Stomach (tissue), 4 donors: ENCODE data around the gene ZNF516.

Experiments
- CTCF ChIP-seq, 7 experiments: fragments of 450-650 bp in 4 of 7; fragments of 200-600 bp in 3 of 7; sonication (generic) in 3 of 7; IDR thresholded peaks; one replicate each; pipeline ENCODE4 v1.5.1; 2016 to 2019; ENCODE audit warnings: antibody characterized with exemption in 7 of 7, control low read depth in 2 of 7, mild to moderate bottlenecking in 1 of 7
- EP300 ChIP-seq: sonication (generic); formaldehyde crosslinking; IDR thresholded peaks from one replicate; pipeline ENCODE4 v1.6.1; 2017; ENCODE audit warnings: antibody characterized with exemption
- POLR2A ChIP-seq, 4 donors: fragments of 450-650 bp; IDR thresholded peaks; one replicate each; pipeline ENCODE4 v1.6.1; 2016; ENCODE audit warnings: antibody characterized with exemption in 4 of 4, control low read depth in 2 of 4, mild to moderate bottlenecking in 1 of 4, moderate library complexity in 1 of 4
- POLR2AphosphoS5 ChIP-seq, 3 donors: sonication (generic); formaldehyde crosslinking; IDR thresholded peaks; one replicate each; pipeline ENCODE4 v1.6.1; 2016; ENCODE audit warnings: antibody characterized with exemption in 3 of 3

GRCh38 chr18:76522122-76522503 is 27.1 kb upstream of the ZNF516 start:
- TF ChIP-seq CTCF (IDR thresholded peaks at IDR 0.05): no peak
- TF ChIP-seq POLR2A (IDR thresholded peaks at IDR 0.05): no peak
- TF ChIP-seq POLR2AphosphoS5 (IDR thresholded peaks at IDR 0.05): no peak
- no peak for TF ChIP-seq EP300
